ENCODE measurements around the gene RDX.

GRCh38 chr11:110198031-110198729 is 98.2 kb downstream of the RDX start:
- TF ChIP-seq POLR2A (IDR thresholded peaks at IDR 0.05), result no peak
- TF ChIP-seq, protein P1, sequence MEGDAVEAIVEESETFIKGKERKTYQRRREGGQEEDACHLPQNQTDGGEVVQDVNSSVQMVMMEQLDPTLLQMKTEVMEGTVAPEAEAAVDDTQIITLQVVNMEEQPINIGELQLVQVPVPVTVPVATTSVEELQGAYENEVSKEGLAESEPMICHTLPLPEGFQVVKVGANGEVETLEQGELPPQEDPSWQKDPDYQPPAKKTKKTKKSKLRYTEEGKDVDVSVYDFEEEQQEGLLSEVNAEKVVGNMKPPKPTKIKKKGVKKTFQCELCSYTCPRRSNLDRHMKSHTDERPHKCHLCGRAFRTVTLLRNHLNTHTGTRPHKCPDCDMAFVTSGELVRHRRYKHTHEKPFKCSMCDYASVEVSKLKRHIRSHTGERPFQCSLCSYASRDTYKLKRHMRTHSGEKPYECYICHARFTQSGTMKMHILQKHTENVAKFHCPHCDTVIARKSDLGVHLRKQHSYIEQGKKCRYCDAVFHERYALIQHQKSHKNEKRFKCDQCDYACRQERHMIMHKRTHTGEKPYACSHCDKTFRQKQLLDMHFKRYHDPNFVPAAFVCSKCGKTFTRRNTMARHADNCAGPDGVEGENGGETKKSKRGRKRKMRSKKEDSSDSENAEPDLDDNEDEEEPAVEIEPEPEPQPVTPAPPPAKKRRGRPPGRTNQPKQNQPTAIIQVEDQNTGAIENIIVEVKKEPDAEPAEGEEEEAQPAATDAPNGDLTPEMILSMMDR (IDR thresholded peaks at IDR 0.05), result no peak

Data from esophagus squamous epithelium (tissue), 4 donors.